Femur (tissue), 1 donor: ENCODE data around the gene PARM1.
A peak's percentile ranks its signal among the peaks of the same experiment; 100 is the strongest.

Experiments used
- DNase-seq: peaks from one replicate; pipeline ENCODE4 v3.0.0-alpha.2; 2017

PARM1 gene, protein sequence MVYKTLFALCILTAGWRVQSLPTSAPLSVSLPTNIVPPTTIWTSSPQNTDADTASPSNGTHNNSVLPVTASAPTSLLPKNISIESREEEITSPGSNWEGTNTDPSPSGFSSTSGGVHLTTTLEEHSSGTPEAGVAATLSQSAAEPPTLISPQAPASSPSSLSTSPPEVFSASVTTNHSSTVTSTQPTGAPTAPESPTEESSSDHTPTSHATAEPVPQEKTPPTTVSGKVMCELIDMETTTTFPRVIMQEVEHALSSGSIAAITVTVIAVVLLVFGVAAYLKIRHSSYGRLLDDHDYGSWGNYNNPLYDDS

DNA sequence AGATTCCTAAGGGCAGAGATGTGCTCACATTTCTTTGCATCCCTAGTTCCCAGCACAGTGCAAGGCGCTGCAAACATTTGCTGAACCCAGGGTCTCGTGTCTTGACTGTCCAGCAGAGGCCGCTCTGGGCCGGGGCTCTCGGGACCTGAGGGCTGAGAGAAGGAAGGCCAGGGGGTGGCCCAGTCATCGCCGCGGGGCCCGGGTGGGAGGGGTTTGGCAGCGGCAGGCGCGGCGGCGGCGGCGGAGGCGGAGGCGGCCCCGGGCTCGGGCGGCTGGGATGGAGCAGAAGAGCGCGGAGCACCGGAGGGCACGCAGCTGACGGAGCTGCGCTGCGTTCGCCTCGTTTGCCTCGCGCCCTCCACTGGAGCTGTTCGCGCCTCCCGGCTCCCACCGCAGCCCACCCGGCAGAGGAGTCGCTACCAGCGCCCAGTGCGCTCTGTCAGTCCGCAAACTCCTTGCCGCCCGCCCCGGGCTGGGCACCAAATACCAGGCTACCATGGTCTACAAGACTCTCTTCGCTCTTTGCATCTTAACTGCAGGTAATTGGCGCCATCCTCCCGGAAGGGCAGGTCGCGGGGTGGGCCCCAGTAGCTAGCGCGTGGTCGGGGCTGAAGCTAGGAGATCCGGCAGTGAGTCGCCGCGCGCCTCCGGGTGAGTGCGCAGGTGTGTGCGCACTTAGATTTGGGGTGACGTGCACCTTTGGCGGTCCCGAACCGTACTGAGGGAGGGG is at the start of gene PARM1:
Gene PARM1 (plus strand): TSS at position 285 of the 730 bp plus-strand sequence. CDS start 212 bp downstream, at position 497.
- peak; percentile 92 for DNase-seq

DNA sequence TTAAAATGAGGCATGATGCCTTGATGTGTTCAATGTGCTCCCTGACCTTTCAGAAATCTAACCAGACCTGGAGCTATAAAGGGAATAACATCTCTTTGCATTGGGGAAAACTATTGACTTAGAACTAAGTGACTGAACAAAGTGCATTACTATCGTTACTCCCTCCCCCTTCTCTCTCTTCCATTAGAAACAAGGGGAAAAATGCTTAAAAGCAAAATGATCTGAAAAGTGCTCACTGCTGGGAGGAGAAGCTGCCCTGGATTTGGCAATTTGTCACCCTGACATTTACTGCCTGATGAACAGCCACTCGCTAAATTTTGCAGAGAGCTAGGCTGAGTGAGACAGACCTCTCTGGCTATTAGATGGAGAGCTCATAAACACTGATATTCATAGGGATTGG is 48.6 kb upstream of the PARM1 start:
- no peak for DNase-seq

- DNase-seq = no peak
Measured at GRCh38 chr4:74886484-74886883, 46.4 kb upstream of the PARM1 start.

DNA sequence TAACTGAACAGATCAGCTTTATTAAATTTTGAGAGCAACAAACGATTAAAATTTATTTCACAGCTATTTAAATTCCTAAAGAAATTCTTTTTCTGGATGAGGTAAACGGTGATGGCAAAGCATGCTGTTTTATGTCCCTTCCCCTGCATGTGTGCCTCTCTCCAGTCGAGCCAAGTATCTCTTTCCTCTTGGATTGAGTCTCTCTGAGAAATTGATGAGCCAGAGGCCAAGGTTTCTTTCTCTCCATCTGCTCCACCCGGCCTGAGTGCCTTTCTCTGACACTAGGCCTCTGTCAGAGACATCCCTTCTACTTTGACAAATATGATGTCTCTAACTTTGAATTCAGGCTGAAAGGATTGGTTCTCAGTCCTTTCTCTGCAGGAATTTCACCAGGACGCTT is 42.6 kb upstream of the PARM1 start:
- no peak for DNase-seq

DNA sequence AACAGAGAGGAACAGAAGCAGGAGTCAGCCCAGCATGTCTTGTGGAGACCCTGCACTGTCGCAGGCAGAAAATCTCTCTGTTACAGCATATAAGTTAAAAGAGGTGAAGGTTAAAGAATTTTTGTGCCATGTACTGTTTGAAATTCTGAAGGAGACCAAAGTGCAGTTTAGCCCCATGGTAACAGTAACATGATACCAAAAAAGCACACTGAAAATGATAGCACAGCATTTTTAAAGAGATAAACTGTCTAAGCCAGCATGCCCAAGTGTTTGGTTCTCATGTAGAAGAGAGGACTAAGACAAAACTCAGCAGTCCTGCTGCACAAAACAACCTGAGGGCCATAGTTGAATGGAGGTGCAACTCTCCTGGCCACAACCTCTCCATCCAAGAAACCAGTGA is 41.9 kb upstream of the PARM1 start:
- no peak for DNase-seq

DNA sequence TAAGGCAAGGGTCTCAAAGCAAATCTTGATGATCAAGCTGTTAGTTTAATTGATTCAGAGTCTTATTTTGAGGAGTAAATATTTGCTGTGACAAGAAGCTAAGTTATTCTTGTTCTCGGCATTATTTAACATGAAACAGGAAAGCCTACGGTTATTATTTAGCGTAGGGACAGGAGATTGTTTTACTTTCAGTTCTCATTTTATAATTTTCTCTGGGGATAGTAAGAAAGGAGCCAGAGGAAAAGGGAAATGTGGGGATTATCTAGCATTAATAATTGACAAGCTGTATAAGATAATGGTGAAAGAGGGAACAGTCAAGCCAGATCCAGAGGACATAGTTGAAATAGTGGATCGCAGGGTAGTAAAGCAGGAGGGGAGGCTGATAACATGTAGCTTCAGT is 39.7 kb upstream of the PARM1 start:
- DNase-seq = no peak

GRCh38 chr4:74896595-74896994 is 36.3 kb upstream of the PARM1 start:
- DNase-seq = no peak

GRCh38 chr4:74897386-74897785 is 35.5 kb upstream of the PARM1 start:
- no peak for DNase-seq

GRCh38 chr4:74900862-74901261 is 32.1 kb upstream of the PARM1 start:
- no peak for DNase-seq

GRCh38 chr4:74904509-74905065 is 28.3 kb upstream of the PARM1 start:
- DNase-seq = no peak

- no peak for DNase-seq
Measured at GRCh38 chr4:74906771-74907170, 26.1 kb upstream of the PARM1 start.

DNA sequence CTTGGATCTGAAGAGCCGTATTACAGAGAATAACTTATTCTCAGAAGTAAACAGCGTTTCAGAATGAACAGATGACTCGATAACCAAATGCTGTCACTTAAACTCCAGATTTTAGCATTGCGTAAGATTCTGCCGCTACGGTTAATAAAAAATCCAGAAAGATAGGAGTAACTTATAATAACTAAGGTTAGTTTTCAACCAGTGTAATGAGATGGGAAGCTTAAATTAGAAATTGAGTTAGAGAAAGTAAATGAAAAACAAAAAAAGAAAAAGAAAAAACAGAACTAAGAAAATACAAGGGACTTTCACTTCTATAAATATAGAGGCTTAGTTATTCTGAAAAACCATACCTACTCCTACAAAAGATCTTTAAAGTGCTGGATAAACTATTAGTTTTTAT is 13.1 kb upstream of the PARM1 start:
- DNase-seq = no peak

- no peak for DNase-seq
Measured at GRCh38 chr4:74920704-74921103, 12.2 kb upstream of the PARM1 start.

- DNase-seq = no peak
Measured at GRCh38 chr4:74921490-74921889, 11.4 kb upstream of the PARM1 start.

- no peak for DNase-seq
Measured at GRCh38 chr4:74926007-74926406, 6.9 kb upstream of the PARM1 start.

- no peak for DNase-seq
Measured at GRCh38 chr4:74930162-74930561, 2.8 kb upstream of the PARM1 start.

GRCh38 chr4:74931376-74931775 is 1.5 kb upstream of the PARM1 start:
- no peak for DNase-seq

DNA sequence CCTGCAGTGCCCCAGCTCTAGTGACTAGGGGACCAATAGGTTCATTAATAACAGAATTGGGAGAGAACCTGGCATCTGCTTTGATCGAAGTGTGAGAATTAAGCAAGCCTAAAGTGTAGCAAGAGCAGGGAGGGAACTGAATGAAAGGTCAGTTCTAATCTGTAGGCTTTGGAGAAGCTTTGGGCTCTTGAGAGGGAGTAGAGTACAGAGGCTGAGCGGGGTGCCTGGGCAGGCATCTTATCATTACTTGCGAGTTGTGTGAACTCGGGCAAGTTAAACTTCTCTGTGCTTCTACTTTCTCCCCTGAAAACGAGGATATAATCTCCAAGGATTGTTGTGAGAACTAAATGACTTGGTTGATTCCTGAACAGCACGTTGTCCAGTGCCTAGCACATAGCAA is 906 bp upstream of the PARM1 start:
- DNase-seq = no peak

GRCh38 chr4:74933562-74934015 is 673 bp downstream of the PARM1 start:
- no peak for DNase-seq

GRCh38 chr4:74934016-74934831 is 1.3 kb downstream of the PARM1 start:
- peak; percentile 61 for DNase-seq

DNA sequence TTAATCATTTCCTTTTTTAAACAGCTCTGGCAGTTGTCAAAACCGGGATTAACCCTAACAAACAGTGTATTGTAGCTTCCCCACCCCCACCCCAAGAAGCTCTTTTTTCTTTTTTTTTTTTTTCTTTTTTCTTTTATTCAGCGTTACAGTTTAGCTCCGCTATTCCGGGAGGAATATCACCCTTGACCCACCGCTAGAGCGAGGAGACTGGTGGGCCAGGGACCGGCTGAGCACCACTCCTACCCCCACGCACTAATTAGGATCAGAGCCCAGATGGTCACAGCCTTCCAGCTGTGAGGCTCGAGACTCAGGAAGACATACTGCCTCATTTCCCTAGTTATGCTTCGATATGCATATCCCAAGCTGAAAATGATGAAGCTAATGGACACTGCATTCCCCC is 2.0 kb downstream of the PARM1 start:
- no peak for DNase-seq

DNA sequence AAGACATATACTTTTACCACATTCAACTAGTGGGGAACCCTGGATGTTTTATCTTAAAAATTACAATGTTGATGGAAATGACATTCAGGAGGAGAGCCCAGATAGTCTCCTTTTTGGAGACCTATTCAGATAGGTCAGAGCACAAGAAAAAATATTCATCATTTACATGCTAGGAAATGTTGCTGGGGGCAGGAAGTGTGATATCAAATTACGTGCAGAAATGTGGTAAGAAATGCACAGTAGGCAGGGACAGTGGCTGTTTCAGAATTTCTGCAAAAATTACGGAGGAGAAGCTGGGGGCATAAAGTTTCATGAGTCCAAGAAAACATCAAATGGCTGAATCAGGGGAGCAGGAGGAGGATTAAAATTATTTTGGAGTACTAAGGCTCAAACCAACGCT is 8.2 kb downstream of the PARM1 start:
- DNase-seq = no peak

GRCh38 chr4:74942251-74942917 is 9.5 kb downstream of the PARM1 start:
- DNase-seq = no peak
